ENCODE measurements around the gene OSTM1. TPM values are rescaled to one million over a fixed set of nuclear protein-coding genes. Genes with fewer than 3 reads are reported as not detected.
A peak's percentile ranks its signal among the peaks of the same experiment; 100 is the strongest.

Gene OSTM1
- total and polyA plus RNA-seq, 2 of the 13 experiments (the other 11 are each of a cell fraction or from before 2014, with no cell fraction given): 8.7 to 20.5 TPM

DNA sequence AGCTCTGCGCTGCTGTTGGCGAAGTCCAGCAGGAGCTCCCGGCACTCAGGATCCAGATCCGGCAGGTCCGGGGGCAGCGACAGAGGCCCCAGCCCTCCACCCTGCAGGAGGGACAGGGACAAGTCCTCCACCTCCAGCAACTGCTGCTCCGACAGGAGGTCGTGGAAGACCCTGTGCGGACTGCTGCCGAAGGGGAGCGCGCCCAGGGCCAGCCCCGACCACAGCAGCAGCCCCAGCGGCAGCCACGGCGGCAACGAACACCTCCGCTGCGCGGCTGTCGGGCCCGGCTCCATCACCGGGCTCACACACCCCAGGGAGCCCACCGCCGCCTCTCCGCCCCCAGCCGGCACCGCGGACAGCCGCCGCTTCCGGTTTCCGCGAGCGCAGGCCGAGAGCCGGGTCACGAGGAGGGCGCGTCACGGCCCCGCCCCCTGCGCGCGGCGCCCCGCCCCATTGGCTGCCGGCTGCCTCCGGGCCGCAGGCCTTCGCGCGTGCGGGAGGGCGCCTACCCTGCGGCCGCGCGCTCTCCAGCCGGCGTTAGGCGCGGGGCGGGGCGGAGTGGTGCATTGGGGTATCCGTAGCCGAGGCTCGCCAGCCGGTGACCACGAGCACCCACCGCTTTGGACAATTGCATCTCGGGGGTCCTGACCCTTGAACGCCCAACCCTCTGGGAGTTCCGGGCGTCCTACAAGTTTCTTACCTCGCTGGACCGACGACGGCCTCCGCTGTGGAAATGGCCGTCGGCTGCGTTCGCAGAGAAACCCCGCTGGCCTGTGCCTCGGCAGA is at the start of gene OSTM1 (continued):
- TF ChIP-seq PITX1 (CRISPR knock-in tag; IDR thresholded peaks at IDR 0.05): no peak
- peak; percentile 70 for TF ChIP-seq ZMYM4 (CRISPR knock-in tag; IDR thresholded peaks at IDR 0.05)
- TF ChIP-seq ZHX1 (CRISPR knock-in tag; IDR thresholded peaks at IDR 0.05; ENCODE audit: low read depth): peak; percentile 81; the same call in 1 of the 2 replicates
- TF ChIP-seq, protein P1, sequence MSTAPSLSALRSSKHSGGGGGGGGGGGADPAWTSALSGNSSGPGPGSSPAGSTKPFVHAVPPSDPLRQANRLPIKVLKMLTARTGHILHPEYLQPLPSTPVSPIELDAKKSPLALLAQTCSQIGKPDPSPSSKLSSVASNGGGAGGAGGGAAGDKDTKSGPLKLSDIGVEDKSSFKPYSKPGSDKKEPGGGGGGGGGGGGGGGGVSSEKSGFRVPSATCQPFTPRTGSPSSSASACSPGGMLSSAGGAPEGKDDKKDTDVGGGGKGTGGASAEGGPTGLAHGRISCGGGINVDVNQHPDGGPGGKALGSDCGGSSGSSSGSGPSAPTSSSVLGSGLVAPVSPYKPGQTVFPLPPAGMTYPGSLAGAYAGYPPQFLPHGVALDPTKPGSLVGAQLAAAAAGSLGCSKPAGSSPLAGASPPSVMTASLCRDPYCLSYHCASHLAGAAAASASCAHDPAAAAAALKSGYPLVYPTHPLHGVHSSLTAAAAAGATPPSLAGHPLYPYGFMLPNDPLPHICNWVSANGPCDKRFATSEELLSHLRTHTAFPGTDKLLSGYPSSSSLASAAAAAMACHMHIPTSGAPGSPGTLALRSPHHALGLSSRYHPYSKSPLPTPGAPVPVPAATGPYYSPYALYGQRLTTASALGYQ (CRISPR knock-in tag; IDR thresholded peaks at IDR 0.05): peak; percentile 26; the same call in 1 of the 2 replicates
- no peak for TF ChIP-seq ZFP37 (CRISPR knock-in tag; IDR thresholded peaks at IDR 0.05; ENCODE audit: borderline replicate concordance)
- TF ChIP-seq, protein P2, sequence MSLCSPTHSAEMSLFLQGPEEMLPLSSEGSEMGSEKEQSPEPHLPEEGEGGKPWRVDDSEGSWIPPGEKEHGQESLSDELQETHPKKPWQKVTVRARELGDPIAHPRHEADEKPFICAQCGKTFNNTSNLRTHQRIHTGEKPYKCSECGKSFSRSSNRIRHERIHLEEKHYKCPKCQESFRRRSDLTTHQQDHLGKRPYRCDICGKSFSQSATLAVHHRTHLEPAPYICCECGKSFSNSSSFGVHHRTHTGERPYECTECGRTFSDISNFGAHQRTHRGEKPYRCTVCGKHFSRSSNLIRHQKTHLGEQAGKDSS (CRISPR knock-in tag; IDR thresholded peaks at IDR 0.05; ENCODE audit: borderline replicate concordance, low read depth): 0 out of 2 replicates have a peak, but pooled peaks have one; percentile 33
- no peak for TF ChIP-seq MEF2D (CRISPR knock-in tag; IDR thresholded peaks at IDR 0.05)
- no peak; the same call in 1 of the 2 replicates for TF ChIP-seq STAG1 (CRISPR knock-in tag; IDR thresholded peaks at IDR 0.05)
- peak; percentile 94 for TF ChIP-seq ZNF446 (CRISPR knock-in tag; IDR thresholded peaks at IDR 0.05)
- TF ChIP-seq BORCS8-MEF2B (CRISPR knock-in tag; IDR thresholded peaks at IDR 0.05): peak; percentile 82
- TF ChIP-seq KDM3A (CRISPR knock-in tag; IDR thresholded peaks at IDR 0.05; ENCODE audit: low read depth): no peak
- TF ChIP-seq HOXA3 (CRISPR knock-in tag; IDR thresholded peaks at IDR 0.05): peak; percentile 94
- no peak for TF ChIP-seq ZNF225 (CRISPR knock-in tag; IDR thresholded peaks at IDR 0.05)
- TF ChIP-seq, protein P3, sequence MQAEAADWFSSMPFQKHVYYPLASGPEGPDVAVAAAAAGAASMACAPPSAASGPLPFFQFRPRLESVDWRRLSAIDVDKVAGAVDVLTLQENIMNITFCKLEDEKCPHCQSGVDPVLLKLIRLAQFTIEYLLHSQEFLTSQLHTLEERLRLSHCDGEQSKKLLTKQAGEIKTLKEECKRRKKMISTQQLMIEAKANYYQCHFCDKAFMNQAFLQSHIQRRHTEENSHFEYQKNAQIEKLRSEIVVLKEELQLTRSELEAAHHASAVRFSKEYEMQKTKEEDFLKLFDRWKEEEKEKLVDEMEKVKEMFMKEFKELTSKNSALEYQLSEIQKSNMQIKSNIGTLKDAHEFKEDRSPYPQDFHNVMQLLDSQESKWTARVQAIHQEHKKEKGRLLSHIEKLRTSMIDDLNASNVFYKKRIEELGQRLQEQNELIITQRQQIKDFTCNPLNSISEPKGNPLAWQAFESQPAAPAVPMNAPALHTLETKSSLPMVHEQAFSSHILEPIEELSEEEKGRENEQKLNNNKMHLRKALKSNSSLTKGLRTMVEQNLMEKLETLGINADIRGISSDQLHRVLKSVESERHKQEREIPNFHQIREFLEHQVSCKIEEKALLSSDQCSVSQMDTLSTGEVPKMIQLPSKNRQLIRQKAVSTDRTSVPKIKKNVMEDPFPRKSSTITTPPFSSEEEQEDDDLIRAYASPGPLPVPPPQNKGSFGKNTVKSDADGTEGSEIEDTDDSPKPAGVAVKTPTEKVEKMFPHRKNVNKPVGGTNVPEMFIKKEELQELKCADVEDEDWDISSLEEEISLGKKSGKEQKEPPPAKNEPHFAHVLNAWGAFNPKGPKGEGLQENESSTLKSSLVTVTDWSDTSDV (CRISPR knock-in tag; IDR thresholded peaks at IDR 0.05): no peak; the same call in 1 of the 2 replicates
- TF ChIP-seq RFXAP (CRISPR knock-in tag; IDR thresholded peaks at IDR 0.05; ENCODE audit: borderline replicate concordance): peak; percentile 90; the same call in 1 of the 2 replicates
- TF ChIP-seq KMT2A (CRISPR knock-in tag; IDR thresholded peaks at IDR 0.05): peak; percentile 34; the same call in 1 of the 2 replicates
- no peak for TF ChIP-seq NCOA1 (CRISPR knock-in tag; IDR thresholded peaks at IDR 0.05)
- TF ChIP-seq SMAD9 (CRISPR knock-in tag; IDR thresholded peaks at IDR 0.05): 0 out of 2 replicates have a peak, but pooled peaks have one; percentile 48
- TF ChIP-seq ZNF549 (CRISPR knock-in tag; IDR thresholded peaks at IDR 0.05): 0 out of 2 replicates have a peak, but pooled peaks have one; percentile 33
- peak; percentile 85; the same call in 1 of the 2 replicates for TF ChIP-seq ZBTB2 (CRISPR knock-in tag; IDR thresholded peaks at IDR 0.05; ENCODE audit: low read depth)
